SHP77 treated with DMSO at 0.1 percent for 48 hours (cell line): ENCODE measurements around the gene BGN.

Experiments
- DNase-seq: peaks from one replicate; lab custom pipeline; 2025; lab: John Stamatoyannopoulos, UW

BGN gene

GRCh38 chrX:153530411-153531129, 35.8 kb downstream of the BGN start:
- DNase-seq: no peak

GRCh38 chrX:153533091-153533490, 38.3 kb downstream of the BGN start:
- DNase-seq: no peak

- no peak for DNase-seq
Measured at GRCh38 chrX:153537080-153537479, 42.3 kb downstream of the BGN start.

- DNase-seq: no peak
Measured at GRCh38 chrX:153537526-153538295, 42.9 kb downstream of the BGN start.

GRCh38 chrX:153538424-153538823, 43.6 kb downstream of the BGN start:
- no peak for DNase-seq

- DNase-seq: peak; percentile 9
Measured at GRCh38 chrX:153539171-153539978, 44.6 kb downstream of the BGN start.

- DNase-seq: no peak
Measured at GRCh38 chrX:153539979-153540358, 45.2 kb downstream of the BGN start.

- no peak for DNase-seq
Measured at GRCh38 chrX:153544727-153545126, 49.9 kb downstream of the BGN start.

- no peak for DNase-seq
Measured at GRCh38 chrX:153546386-153546785, 51.6 kb downstream of the BGN start.

GRCh38 chrX:153547195-153547594, 52.4 kb downstream of the BGN start:
- DNase-seq: no peak

GRCh38 chrX:153549231-153549630, 54.5 kb downstream of the BGN start:
- no peak for DNase-seq

- no peak for DNase-seq
Measured at GRCh38 chrX:153549807-153550206, 55.0 kb downstream of the BGN start.

GRCh38 chrX:153551135-153551534, 56.4 kb downstream of the BGN start:
- no peak for DNase-seq

- DNase-seq: no peak
Measured at GRCh38 chrX:153554519-153555167, 59.9 kb downstream of the BGN start.

- no peak for DNase-seq
Measured at GRCh38 chrX:153556767-153557166, 62.0 kb downstream of the BGN start.

GRCh38 chrX:153557618-153558355, 63.0 kb downstream of the BGN start:
- DNase-seq: no peak
